GM23338 (cell line): ENCODE data around the gene PCED1A. TPM values are rescaled to one million over a fixed set of nuclear protein-coding genes. Genes with fewer than 3 reads are reported as not detected.

Experiments
- ATAC-seq: fragments of 200-7000 bp; cut with Tn5 transposase; 3 replicates; pipeline ENCODE4 v1.9.1; 2020
- DNase-seq: peaks from one replicate; pipeline ENCODE4 v3.0.0-alpha.2; 2015; ENCODE audit warnings: low spot score
- H2AFZ ChIP-seq: fragments of 200-600 bp; sonication (generic); 2 replicates; pipeline ENCODE4 v1.8.0; 2016; ENCODE audit warnings: antibody characterized with exemption, mild to moderate bottlenecking, moderate library complexity
- H3F3A ChIP-seq: fragments of 200-600 bp; sonication (generic); replicated peaks from 2 replicates; pipeline ENCODE4 v1.8.0; 2017; ENCODE audit warnings: antibody characterized with exemption, mixed run types, low read depth
- H3K27ac ChIP-seq: fragments of 200-600 bp; sonication (generic); 2 replicates; pipeline ENCODE4 v1.6.1; 2016; ENCODE audit warnings: low read depth
- H3K27me3 ChIP-seq: fragments of 200-600 bp; sonication (generic); 2 replicates; pipeline ENCODE4 v1.8.0; 2016; ENCODE audit warnings: mild to moderate bottlenecking, mixed run types, moderate library complexity; ENCODE audit not compliant: insufficient read depth
- H3K36me3 ChIP-seq: fragments of 200-600 bp; sonication (generic); 2 replicates; pipeline ENCODE4 v1.8.0; 2016; ENCODE audit warnings: mild to moderate bottlenecking; ENCODE audit not compliant: insufficient read depth
- H3K4me1 ChIP-seq: fragments of 200-600 bp; sonication (generic); 2 replicates; pipeline ENCODE4 v1.8.0; 2016; ENCODE audit warnings: mild to moderate bottlenecking, moderate library complexity; ENCODE audit not compliant: insufficient read depth
- H3K4me2 ChIP-seq: fragments of 200-600 bp; sonication (generic); 2 replicates; pipeline ENCODE4 v1.7.1; 2017; ENCODE audit warnings: mixed run types
- H3K4me3 ChIP-seq: fragments of 200-600 bp; sonication (generic); 2 replicates; pipeline ENCODE4 v1.6.1; 2016; ENCODE audit warnings: mixed run types
- H3K79me2 ChIP-seq: fragments of 200-600 bp; sonication (generic); replicated peaks from 2 replicates; pipeline ENCODE4 v1.8.0; 2017; ENCODE audit warnings: mild to moderate bottlenecking; ENCODE audit not compliant: insufficient read depth
- H3K9me2 ChIP-seq: fragments of 200-600 bp; sonication (generic); 2 replicates; pipeline ENCODE4 v1.8.0; 2017; ENCODE audit not compliant: insufficient read depth
- H4K20me1 ChIP-seq: fragments of 200-600 bp; sonication (generic); replicated peaks from 2 replicates; pipeline ENCODE4 v1.8.0; 2017; ENCODE audit warnings: mild to moderate bottlenecking; ENCODE audit not compliant: insufficient read depth
- H3K27ac Mint-ChIP-seq: 2 replicates; pipeline ENCODE4 v1.8.0; 2020; ENCODE audit warnings: inconsistent platforms, mild to moderate bottlenecking, moderate library complexity, mixed read lengths
- H3K27me3 Mint-ChIP-seq: 3 replicates; pipeline ENCODE4 v1.8.0; 2022; ENCODE audit warnings: low read depth, mild to moderate bottlenecking, moderate library complexity, mixed read lengths, inconsistent platforms; ENCODE audit not compliant: insufficient read depth, poor library complexity
- H3K36me3 Mint-ChIP-seq: 3 replicates; pipeline ENCODE4 v1.8.0; 2021; ENCODE audit warnings: low read depth, mild to moderate bottlenecking, inconsistent platforms, moderate library complexity, mixed read lengths
- H3K4me1 Mint-ChIP-seq: 3 replicates; pipeline ENCODE4 v1.8.0; 2020; ENCODE audit warnings: mild to moderate bottlenecking, inconsistent platforms, mixed read lengths
- H3K4me3 Mint-ChIP-seq: 3 replicates; pipeline ENCODE4 v1.8.0; 2021; ENCODE audit warnings: moderate library complexity, mild to moderate bottlenecking, inconsistent platforms, mixed read lengths
- H3K9me3 Mint-ChIP-seq: 3 replicates; pipeline ENCODE4 v1.8.0; 2020; ENCODE audit warnings: moderate library complexity, mild to moderate bottlenecking, inconsistent platforms, mixed read lengths
- CREB1 ChIP-seq: fragments of 250-450 bp; sonication (Bioruptor Pico); IDR thresholded peaks from 2 replicates; pipeline ENCODE4 v1.5.0; 2020; ENCODE audit warnings: low read depth, mild to moderate bottlenecking, moderate library complexity
- EZH2 ChIP-seq: fragments of 200-600 bp; sonication (generic); IDR thresholded peaks from one replicate; pipeline ENCODE4 v1.8.0; 2017; ENCODE audit warnings: antibody characterized with exemption, mild to moderate bottlenecking, low read depth; ENCODE audit not compliant: unreplicated experiment
- JUNB ChIP-seq: IDR thresholded peaks from one replicate; pipeline ENCODE4 v1.6.1; 2016; ENCODE audit warnings: antibody characterized with exemption; ENCODE audit not compliant: unreplicated experiment
- POLR2AphosphoS5 ChIP-seq: IDR thresholded peaks from 2 replicates; pipeline ENCODE4 v1.6.1; 2016; ENCODE audit warnings: antibody characterized with exemption, low read depth
- STAT1 ChIP-seq: IDR thresholded peaks from one replicate; pipeline ENCODE4 v1.6.1; 2016; ENCODE audit warnings: antibody characterized with exemption; ENCODE audit not compliant: unreplicated experiment
- ZNF114 ChIP-seq: fragments of 250-450 bp; sonication (Bioruptor Pico); IDR thresholded peaks from 2 replicates; pipeline ENCODE4 v1.5.0; 2020; ENCODE audit warnings: mild to moderate bottlenecking, moderate library complexity
- ZNF331 ChIP-seq: fragments of 250-450 bp; sonication (Bioruptor Pico); IDR thresholded peaks from 2 replicates; pipeline ENCODE4 v1.5.0; 2020; ENCODE audit warnings: low read depth, mild to moderate bottlenecking, moderate library complexity
- polyA plus RNA-seq: library from polyadenylated mRNA; unstranded; fragments of >200 nt; fragmentation: Nextera tagmentation; extraction: Ambion mirVana; gene quantifications from 2 replicates; pipeline ENCODE4 v1.2.1, GENCODE V29; 2016
- total RNA-seq: library from RNA; depleted of rRNA; stranded (reverse); fragments of >200 nt; shearing (Covaris generic); gene quantifications from 2 replicates; pipeline ENCODE4 v1.2.3, GENCODE V29; 2014
- TF ChIP-seq, protein P1 (sequence below), 2 experiments: fragments of 200-600 bp in 1 of 2; sonication (generic) in 1 of 2; conservative IDR thresholded peaks; 2 replicates each; pipeline versions ENCODE4 v1.5.1 to v1.6.1; 2016 to 2017; ENCODE audit warnings: antibody characterized with exemption in 2 of 2, low read depth in 2 of 2, mild to moderate bottlenecking in 2 of 2, moderate library complexity in 1 of 2
- TF ChIP-seq, protein P2 (sequence below): IDR thresholded peaks from 2 replicates; pipeline ENCODE4 v1.6.1; 2016; ENCODE audit warnings: antibody characterized with exemption
- TF ChIP-seq, protein P3 (sequence below): IDR thresholded peaks from one replicate; pipeline ENCODE4 v1.6.1; 2018; ENCODE audit warnings: antibody characterized with exemption; ENCODE audit not compliant: unreplicated experiment

The PCED1A gene
- total and polyA plus RNA-seq, 2 experiments from 2014 or later, result 5.0 to 8.9 TPM

DNA sequence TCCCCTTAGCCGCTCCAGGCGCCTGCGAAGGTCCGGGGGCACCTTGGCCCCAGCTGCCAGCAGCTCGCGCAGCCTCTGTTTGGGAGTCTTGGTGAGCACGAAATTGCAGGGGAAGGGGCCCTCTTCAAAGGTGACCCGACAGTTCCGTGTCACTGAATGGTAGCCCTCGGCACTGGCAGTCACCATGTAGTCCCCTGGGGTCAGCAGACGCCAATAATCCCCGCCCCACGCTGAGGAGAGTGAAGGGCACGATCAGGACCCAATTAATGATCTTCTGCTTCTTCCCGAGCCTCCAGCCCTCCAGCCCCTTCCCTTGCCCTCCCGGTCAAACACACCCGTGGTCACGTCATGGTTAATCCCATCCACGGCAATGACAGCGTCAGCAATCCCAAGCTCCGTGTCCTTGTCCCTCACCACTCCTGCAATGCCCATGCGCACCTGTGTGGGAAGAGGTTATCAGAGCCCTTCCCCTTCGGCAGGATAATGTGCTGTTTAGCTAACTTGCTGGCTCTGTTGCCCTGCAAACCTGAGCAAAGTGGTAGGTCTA is 46.2 kb downstream of the PCED1A start:
- Mint-ChIP-seq H3K36me3 (peaks cover 33% of the 10 kb centered on the region), H3K27me3 (peaks cover 4% of the 10 kb centered on the region), H3K4me1 (peaks cover 7% of the 10 kb centered on the region), H3K4me3 (no peak overlapping the region), H3K27ac (no peak overlapping the region), H3K9me3 (no peaks in the 10 kb centered on the region)
- TF ChIP-seq, protein P1, sequence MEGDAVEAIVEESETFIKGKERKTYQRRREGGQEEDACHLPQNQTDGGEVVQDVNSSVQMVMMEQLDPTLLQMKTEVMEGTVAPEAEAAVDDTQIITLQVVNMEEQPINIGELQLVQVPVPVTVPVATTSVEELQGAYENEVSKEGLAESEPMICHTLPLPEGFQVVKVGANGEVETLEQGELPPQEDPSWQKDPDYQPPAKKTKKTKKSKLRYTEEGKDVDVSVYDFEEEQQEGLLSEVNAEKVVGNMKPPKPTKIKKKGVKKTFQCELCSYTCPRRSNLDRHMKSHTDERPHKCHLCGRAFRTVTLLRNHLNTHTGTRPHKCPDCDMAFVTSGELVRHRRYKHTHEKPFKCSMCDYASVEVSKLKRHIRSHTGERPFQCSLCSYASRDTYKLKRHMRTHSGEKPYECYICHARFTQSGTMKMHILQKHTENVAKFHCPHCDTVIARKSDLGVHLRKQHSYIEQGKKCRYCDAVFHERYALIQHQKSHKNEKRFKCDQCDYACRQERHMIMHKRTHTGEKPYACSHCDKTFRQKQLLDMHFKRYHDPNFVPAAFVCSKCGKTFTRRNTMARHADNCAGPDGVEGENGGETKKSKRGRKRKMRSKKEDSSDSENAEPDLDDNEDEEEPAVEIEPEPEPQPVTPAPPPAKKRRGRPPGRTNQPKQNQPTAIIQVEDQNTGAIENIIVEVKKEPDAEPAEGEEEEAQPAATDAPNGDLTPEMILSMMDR (conservative IDR thresholded peaks at IDR 0.05; ENCODE audit: low read depth in 2 of 2), result no peak
- no peak for TF ChIP-seq ZNF331 (CRISPR knock-in tag)
- TF ChIP-seq POLR2AphosphoS5, result no peak
- TF ChIP-seq, protein P2, sequence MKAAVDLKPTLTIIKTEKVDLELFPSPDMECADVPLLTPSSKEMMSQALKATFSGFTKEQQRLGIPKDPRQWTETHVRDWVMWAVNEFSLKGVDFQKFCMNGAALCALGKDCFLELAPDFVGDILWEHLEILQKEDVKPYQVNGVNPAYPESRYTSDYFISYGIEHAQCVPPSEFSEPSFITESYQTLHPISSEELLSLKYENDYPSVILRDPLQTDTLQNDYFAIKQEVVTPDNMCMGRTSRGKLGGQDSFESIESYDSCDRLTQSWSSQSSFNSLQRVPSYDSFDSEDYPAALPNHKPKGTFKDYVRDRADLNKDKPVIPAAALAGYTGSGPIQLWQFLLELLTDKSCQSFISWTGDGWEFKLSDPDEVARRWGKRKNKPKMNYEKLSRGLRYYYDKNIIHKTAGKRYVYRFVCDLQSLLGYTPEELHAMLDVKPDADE, result no peak
- no peak for TF ChIP-seq CREB1 (CRISPR knock-in tag)
- Histone ChIP-seq H3K79me2 (no peaks in the 10 kb centered on the region), H3K36me3 (no peaks in the 10 kb centered on the region), H4K20me1 (peaks cover 8% of the 10 kb centered on the region; the same call in 1 of the 2 replicates), H3K4me1 (peaks cover 4% of the 10 kb centered on the region; the same call in 1 of the 2 replicates), H3K27ac (no peak overlapping the region), H3K4me2 (no peak overlapping the region), H3K27me3 (peaks cover 5% of the 10 kb centered on the region), H3F3A (no peaks in the 10 kb centered on the region), H2AFZ (no peak overlapping the region), H3K4me3 (no peak overlapping the region), H3K9me2 (no peaks in the 10 kb centered on the region)
- ATAC-seq, result no peak
- DNase-seq, result no peak

DNA sequence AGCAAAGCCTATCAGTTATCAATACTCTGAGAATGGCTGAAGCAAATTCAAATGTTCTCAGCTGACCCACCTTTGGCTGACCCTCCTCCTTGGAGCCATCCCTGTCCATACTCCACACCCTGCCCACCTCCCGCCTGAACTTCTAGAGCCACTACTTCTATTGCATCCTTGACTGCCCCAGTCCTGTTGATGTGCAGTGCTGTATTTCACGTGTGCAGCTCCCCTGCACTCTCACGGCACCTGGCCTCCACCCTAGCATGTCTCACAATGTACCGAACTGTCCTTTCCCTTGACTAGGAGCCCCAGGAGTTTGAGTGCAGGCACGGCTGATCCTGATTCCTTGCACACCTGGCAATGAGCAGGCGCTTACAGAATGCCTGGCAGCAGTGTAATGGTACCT is 47.0 kb downstream of the PCED1A start:
- Mint-ChIP-seq H3K4me1 (no peaks in the 10 kb centered on the region; the same call in 1 of the 3 replicates), H3K4me3 (no peak overlapping the region), H3K27ac (no peak overlapping the region), H3K36me3 (peaks cover 26% of the 10 kb centered on the region), H3K27me3 (peaks cover 3% of the 10 kb centered on the region), H3K9me3 (no peaks in the 10 kb centered on the region; the same call in 2 of the 3 replicates)
- H3K4me3 ChIP-seq, result no peak overlapping the region
- H3K27me3 ChIP-seq, result no peaks in the 10 kb centered on the region
- H3F3A ChIP-seq, result no peaks in the 10 kb centered on the region
- ATAC-seq, result no peak
- no peaks in the 10 kb centered on the region for H3K9me2 ChIP-seq
- no peak overlapping the region for H2AFZ ChIP-seq
- no peaks in the 10 kb centered on the region for H3K36me3 ChIP-seq
- peaks cover 8% of the 10 kb centered on the region; the same call in 1 of the 2 replicates for H4K20me1 ChIP-seq
- H3K4me2 ChIP-seq, result no peak overlapping the region
- no peaks in the 10 kb centered on the region for H3K79me2 ChIP-seq
- H3K4me1 ChIP-seq, result no peaks in the 10 kb centered on the region
- no peak for DNase-seq
- no peak for TF ChIP-seq ZNF114 (CRISPR knock-in tag)
- no peak for TF ChIP-seq CREB1 (CRISPR knock-in tag)
- no peak for TF ChIP-seq EZH2
- TF ChIP-seq JUNB, result no peak
- no peak for TF ChIP-seq STAT1
- TF ChIP-seq, protein P3, sequence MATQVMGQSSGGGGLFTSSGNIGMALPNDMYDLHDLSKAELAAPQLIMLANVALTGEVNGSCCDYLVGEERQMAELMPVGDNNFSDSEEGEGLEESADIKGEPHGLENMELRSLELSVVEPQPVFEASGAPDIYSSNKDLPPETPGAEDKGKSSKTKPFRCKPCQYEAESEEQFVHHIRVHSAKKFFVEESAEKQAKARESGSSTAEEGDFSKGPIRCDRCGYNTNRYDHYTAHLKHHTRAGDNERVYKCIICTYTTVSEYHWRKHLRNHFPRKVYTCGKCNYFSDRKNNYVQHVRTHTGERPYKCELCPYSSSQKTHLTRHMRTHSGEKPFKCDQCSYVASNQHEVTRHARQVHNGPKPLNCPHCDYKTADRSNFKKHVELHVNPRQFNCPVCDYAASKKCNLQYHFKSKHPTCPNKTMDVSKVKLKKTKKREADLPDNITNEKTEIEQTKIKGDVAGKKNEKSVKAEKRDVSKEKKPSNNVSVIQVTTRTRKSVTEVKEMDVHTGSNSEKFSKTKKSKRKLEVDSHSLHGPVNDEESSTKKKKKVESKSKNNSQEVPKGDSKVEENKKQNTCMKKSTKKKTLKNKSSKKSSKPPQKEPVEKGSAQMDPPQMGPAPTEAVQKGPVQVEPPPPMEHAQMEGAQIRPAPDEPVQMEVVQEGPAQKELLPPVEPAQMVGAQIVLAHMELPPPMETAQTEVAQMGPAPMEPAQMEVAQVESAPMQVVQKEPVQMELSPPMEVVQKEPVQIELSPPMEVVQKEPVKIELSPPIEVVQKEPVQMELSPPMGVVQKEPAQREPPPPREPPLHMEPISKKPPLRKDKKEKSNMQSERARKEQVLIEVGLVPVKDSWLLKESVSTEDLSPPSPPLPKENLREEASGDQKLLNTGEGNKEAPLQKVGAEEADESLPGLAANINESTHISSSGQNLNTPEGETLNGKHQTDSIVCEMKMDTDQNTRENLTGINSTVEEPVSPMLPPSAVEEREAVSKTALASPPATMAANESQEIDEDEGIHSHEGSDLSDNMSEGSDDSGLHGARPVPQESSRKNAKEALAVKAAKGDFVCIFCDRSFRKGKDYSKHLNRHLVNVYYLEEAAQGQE, result no peak
- TF ChIP-seq, protein P1 (conservative IDR thresholded peaks at IDR 0.05; ENCODE audit: low read depth in 2 of 2), result no peak
- H3K27ac ChIP-seq, result no peak overlapping the region
